Measurements from ENCODE around the gene FCGBP. TPM values are rescaled to one million over a fixed set of nuclear protein-coding genes. Genes with fewer than 3 reads are reported as not detected.
"Not testable (repeated sequence)": the region's sequence is repeated elsewhere in the genome, so short reads cannot be mapped to it uniquely, and the experiment has no call there.

The FCGBP gene
- total RNA-seq, 1 experiment from 2014 or later, result 0.80 TPM

DNA sequence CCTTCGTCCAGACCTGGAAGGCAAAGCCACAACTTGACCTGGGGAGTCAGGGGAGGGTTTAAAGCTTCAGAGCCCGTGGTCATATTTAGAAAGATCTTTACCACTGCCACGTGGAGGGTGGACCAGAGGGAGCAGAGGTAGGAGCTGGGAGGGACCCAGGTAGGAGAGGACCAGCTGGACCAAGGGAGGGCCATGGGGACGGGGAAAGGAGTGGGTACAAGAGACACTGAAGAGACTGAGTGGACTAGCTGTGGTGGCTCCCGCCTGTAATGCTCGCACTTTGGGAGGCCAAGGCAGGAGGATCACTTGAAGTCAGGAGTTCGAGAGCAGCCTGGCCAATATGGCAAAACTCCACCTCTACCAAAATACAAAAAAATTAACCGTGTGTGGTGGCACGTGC is 49.7 kb downstream of the FCGBP start:
- POLR2A ChIA-PET (ENCODE audit: unreplicated experiment); ATAC-seq: not testable (repeated sequence)

More for the DNA sequence above, 49.7 kb downstream of the FCGBP start:
- CTCF ChIA-PET; H3F3A ChIP-seq (ENCODE audit: low read length, unreplicated experiment); H3K36me3 ChIP-seq (ENCODE audit: low read depth, low read length); H3K27me3 ChIP-seq (ENCODE audit: low read length); H3K4me3 ChIP-seq (ENCODE audit: low read length); H3K9me2 ChIP-seq (replicated peaks; ENCODE audit: low read length); H3K79me2 ChIP-seq (ENCODE audit: low read length); H3K9me3 ChIP-seq (ENCODE audit: low read length); H3K4me2 ChIP-seq (ENCODE audit: low read length); H3K4me1 ChIP-seq (ENCODE audit: insufficient read depth, low read length); BruUV-seq (replicated peaks); H3K9ac ChIP-seq (ENCODE audit: low read length); H3K27ac ChIP-seq (ENCODE audit: low read length); H4K20me1 ChIP-seq (ENCODE audit: low read length); H2AFZ ChIP-seq (ENCODE audit: low read length); intact Hi-C loops (cut with micrococcal nuclease); DNase-seq: not testable (repeated sequence)

Other genes with a start within 250 kb of the FCGBP start
- not detected in 2 replicates for gene LGALS14, start 230.2 kb downstream of the FCGBP start, total RNA-seq (2014; rRNA removed)
- not detected in 2 replicates for gene CLC, start 196.6 kb downstream of the FCGBP start, total RNA-seq (2014; rRNA removed)
- not detected in 2 replicates for gene LEUTX, start 155.8 kb downstream of the FCGBP start, total RNA-seq (2014; rRNA removed)
- gene DYRK1B, start 100.5 kb downstream of the FCGBP start, total RNA-seq (2014; rRNA removed), result 2.4 and 2.8 TPM in 2 replicates
- gene FBL, start 88.3 kb downstream of the FCGBP start, total RNA-seq (2014; rRNA removed), result 186 and 270 TPM in 2 replicates
- gene PSMC4, start 36.5 kb upstream of the FCGBP start, total RNA-seq (2014; rRNA removed), result 241 and 258 TPM in 2 replicates
- 0.69 and 2.5 TPM in 2 replicates for gene ZNF546, start 62.4 kb upstream of the FCGBP start, total RNA-seq (2014; rRNA removed)
- gene ZNF780B, start 121.6 kb upstream of the FCGBP start, total RNA-seq (2014; rRNA removed), result 7.1 and 8.5 TPM in 2 replicates
- 3.3 and 9.0 TPM in 2 replicates for gene ZNF780A, start 156.3 kb upstream of the FCGBP start, total RNA-seq (2014; rRNA removed)